ENCODE data around the gene CD34.

Gene CD34

DNA sequence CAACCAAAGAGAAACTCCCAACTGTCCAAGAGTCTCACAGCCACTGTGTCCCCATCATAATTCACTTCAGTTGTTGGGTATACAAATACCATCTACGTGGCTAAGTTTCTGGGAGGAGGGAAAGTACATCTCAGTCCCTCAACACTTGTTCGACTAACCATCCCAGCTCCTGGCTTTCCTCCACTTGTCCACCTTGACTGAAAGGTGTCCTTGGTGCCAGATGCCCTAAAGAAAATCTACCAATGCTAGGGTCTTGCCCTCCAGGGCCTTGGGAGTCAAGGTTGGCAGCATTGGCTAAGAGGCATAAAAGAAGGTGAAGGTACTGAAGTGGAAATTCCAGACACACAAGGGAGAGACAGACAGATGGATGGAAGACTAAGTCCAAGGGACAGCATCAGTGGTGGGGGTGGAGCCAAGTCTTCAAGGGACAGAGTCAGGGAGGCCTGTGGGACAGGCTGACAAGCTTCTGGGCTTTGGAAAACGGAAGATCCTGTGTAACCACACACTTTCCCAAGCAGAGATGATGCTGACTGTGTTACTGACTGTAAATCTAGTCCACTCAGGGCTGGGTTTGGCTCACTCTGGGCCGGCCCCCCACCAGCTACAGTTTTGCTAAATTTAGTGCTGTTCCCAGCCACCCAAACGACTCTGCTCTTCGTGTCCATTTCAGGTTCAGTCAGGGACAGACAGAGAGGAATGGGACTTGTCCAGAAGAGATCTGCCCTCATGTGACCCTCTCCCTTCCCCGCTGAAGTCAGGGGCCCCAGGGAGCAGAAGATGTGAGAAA lies 60.1 kb downstream of the CD34 start:
- DNase-seq, result no peak

- no peak for DNase-seq
These were observed 61.3 kb downstream of the CD34 start for GRCh38 chr1:207849646-207850045.

DNA sequence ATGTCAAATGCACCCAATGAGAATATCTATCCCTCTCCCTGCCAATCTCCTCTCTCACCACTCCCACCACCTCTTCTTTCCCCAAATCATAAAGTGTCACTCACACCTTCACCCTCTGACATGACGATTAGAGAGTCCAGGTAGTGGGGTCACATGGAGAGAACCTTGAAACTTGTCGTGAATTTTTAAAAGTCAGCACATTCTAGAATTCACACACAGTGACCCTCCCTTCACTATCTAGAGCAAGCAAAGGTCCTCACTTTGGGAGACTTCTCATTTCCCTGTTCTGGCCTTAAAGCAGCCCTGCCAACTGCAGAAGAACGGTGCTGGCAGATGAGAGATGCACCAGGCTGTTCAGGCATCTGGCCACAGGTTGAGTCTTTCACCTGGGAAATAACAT lies 61.9 kb downstream of the CD34 start:
- DNase-seq, result no peak

GRCh38 chr1:207848234-207848633 lies 62.7 kb downstream of the CD34 start:
- DNase-seq, result no peak

- no peak for DNase-seq
These were observed 63.8 kb downstream of the CD34 start for GRCh38 chr1:207847116-207847515.

GRCh38 chr1:207845109-207845508 lies 65.8 kb downstream of the CD34 start:
- no peak for DNase-seq

DNA sequence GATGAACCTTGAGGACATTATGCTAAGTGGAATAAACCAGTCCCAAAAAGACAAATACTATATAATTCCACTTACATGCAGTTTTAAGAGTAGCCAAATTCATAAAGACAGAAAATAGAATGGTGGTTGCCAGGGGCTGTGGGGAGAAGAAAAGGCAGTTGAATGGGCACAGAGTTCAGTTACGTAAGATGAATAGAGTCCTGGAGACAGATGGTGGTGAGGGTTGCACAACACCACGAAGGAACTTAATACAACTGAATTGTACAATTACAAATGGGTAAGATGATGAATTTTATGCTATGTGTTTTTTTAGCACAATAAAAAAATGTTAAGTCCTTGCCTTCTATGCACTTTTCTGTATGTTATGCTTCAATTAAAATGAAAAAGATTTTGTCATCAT lies 66.6 kb downstream of the CD34 start:
- peak; percentile 43 for DNase-seq

DNA sequence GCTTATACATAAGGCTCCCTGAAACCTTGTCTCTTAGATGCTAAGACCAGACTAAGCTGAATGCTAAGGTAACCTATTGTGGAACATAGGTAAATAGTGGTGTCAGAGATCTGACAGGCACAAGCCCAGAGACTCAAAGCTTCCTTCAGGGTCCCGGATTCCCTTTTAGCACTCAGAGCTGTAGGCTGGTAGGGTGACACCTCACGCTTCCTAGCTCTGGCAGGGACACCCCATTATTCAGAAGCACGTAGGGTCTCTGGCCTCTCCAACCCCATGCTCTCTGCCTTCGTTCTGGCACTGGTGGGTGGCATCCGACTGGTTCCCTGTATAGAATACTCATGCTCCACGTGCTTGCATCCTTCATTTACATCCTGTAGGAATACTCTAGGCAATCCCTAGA lies 68.4 kb downstream of the CD34 start:
- DNase-seq, result no peak

- no peak for DNase-seq
These were observed 69.0 kb downstream of the CD34 start for GRCh38 chr1:207841901-207842300.

DNA sequence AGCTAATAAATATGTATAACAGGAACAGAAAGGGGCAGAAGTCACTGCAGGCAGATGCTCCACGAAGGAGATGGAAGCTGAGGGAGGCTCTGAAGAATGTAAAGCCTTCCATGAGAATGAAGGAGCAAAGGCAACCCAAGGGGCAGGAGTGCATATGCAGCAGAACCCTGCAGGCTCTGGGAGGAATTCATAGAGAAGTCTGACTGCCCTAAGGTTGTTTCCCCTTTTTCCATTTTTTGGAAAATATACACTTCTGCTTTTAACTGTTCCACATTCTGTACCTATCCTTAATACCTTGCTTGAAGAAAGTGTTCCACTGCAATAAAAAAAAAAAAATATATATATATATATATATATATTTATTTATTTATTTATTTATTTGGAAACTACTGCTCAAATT lies 69.6 kb downstream of the CD34 start:
- DNase-seq, result no peak

DNA sequence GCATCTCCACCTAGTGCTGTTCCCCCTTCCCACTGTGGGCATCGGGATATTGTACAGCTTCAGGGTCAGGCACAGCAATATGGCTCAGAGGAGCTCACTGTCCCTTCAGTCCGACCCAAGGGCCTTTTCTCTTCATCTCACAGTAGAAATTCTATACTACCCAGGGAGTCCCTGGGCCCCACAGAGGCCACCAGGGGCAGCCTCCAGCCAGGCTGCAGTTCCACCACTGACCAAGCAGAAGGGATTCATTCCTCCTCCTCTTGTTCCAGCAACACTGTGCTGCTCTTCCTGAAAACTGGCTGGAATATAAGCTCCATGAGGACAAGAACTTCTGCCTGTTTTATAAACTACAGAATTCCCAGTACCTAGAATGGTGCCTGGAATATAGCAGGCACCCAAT lies 70.5 kb downstream of the CD34 start:
- no peak for DNase-seq

- no peak for DNase-seq
These were observed 71.9 kb downstream of the CD34 start for GRCh38 chr1:207839083-207839413.

- DNase-seq, result no peak
These were observed 72.5 kb downstream of the CD34 start for GRCh38 chr1:207838156-207839082.

DNA sequence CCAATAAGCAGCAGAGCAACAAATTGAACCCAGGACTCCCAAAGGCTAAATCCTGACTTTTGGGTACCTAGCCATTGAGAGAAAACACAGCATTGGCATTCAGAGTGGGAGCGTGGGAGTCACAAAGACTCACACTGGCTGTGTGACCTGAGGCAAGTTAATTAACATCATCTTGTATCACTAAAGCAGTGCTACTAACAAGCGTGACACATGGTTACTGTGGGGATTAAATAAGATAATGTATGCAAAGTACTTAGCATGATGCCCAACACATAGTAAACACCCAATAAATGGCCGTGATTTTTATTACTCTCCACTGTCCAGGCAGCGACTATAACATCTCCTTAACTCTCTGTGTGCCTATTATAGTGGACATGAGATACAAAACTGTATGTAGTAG lies 73.3 kb downstream of the CD34 start:
- no peak for DNase-seq

- DNase-seq, result no peak
These were observed 74.2 kb downstream of the CD34 start for GRCh38 chr1:207836591-207837347.

GRCh38 chr1:207835958-207836357 lies 75.0 kb downstream of the CD34 start:
- no peak for DNase-seq

DNA sequence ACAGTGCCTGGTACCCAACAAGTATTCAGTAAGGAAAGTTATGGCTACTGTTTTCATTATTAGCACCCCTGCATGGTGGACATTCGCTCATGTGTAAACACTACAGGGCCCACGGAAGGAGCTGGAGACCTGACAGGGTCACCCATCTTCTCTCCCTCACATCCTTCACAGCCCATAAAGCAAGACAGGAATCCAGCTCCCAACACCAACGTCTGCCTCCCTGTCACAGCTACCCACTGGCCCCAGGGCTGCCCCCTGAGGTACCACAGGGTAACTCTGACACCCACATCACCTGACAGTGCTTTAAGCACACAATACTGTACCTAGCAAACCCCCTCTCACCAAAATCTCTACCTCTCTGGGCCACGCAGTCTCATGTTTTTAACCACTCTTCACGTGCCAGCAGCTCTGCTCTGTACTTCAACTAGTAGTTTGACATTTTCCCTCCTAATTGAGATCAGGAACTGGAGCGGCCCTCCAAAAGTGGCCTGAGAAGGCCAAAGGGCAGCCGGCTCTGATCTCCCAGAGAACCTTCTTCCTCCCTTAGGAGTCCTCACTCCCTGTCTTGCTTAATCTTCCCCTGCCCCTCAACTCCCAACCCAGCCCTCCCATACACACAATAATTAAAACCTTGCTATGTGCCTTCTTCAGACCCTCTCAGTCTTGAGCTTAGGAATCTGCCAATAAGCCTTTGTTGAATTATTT lies 76.8 kb downstream of the CD34 start:
- no peak for DNase-seq

- no peak for DNase-seq
These were observed 77.5 kb downstream of the CD34 start for GRCh38 chr1:207833381-207833780.

DNA sequence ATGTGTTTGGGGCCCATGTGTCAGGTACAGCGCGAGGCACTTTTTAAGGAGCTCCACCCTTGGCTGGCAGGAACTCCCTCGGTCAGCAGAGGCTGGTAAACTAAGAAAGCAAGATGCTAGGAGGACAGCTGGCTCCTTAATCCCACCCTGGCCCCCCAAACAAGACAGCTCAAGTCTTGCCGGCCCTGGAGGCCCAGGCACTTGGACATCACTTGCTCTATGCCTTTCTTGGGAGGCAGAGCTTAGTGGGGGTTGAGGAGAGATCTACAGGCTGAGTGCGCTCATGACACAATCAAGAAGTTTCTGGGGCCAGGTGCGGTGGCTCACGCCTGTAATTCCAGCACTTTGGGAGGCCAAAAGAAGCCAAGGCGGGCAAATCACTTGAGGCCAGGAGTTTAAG lies 78.1 kb downstream of the CD34 start:
- no peak for DNase-seq

- DNase-seq, result no peak
These were observed 79.2 kb downstream of the CD34 start for GRCh38 chr1:207831517-207832327.

Measured in NCI-H2171 treated with DMSO at 0.1 percent for 48 hours (cell line).